AML-193 (cell line): Measurements from ENCODE around the gene NSG1.

Experiments
- DNase-seq, 2 experiments: peaks; one replicate each; lab custom pipeline; 2025; lab: John Stamatoyannopoulos, UW

Gene NSG1

GRCh38 chr4:4396628-4397440 is 9.9 kb downstream of the NSG1 start:
- no peak for DNase-seq

GRCh38 chr4:4397441-4397819 is 10.5 kb downstream of the NSG1 start:
- DNase-seq, result no peak

- DNase-seq, result no peak
Measured at GRCh38 chr4:4398430-4398829, 11.5 kb downstream of the NSG1 start.

- no peak for DNase-seq
Measured at GRCh38 chr4:4401036-4401435, 14.1 kb downstream of the NSG1 start.

GRCh38 chr4:4402966-4403365 is 16.1 kb downstream of the NSG1 start:
- DNase-seq, result no peak

GRCh38 chr4:4405358-4405962 is 18.6 kb downstream of the NSG1 start:
- no peak for DNase-seq

GRCh38 chr4:4406455-4407298 is 19.8 kb downstream of the NSG1 start:
- no peak for DNase-seq

GRCh38 chr4:4407299-4408131 is 20.6 kb downstream of the NSG1 start:
- no peak for DNase-seq

- DNase-seq, result no peak
Measured at GRCh38 chr4:4408132-4408523, 21.2 kb downstream of the NSG1 start.

GRCh38 chr4:4408576-4409335 is 21.9 kb downstream of the NSG1 start:
- DNase-seq, result no peak

- no peak for DNase-seq
Measured at GRCh38 chr4:4409416-4410115, 22.7 kb downstream of the NSG1 start.

- no peak for DNase-seq
Measured at GRCh38 chr4:4410271-4410670, 23.4 kb downstream of the NSG1 start.

- no peak for DNase-seq
Measured at GRCh38 chr4:4411906-4412305, 25.0 kb downstream of the NSG1 start.

GRCh38 chr4:4412641-4413372 is 25.9 kb downstream of the NSG1 start:
- no peak for DNase-seq

GRCh38 chr4:4413373-4413725 is 26.4 kb downstream of the NSG1 start:
- no peak for DNase-seq

- no peak for DNase-seq
Measured at GRCh38 chr4:4413806-4414205, 26.9 kb downstream of the NSG1 start.

- no peak for DNase-seq
Measured at GRCh38 chr4:4415107-4415805, 28.4 kb downstream of the NSG1 start.

- DNase-seq, result no peak
Measured at GRCh38 chr4:4415806-4416805, 29.2 kb downstream of the NSG1 start.
